Activated naive CD4-positive, alpha-beta T cell treated with anti-CD3 and anti-CD28 coated beads for 36 hours (primary cell): ENCODE measurements around the gene TEX264. TPM values are rescaled to one million over a fixed set of nuclear protein-coding genes. Genes with fewer than 3 reads are reported as not detected.
A peak's percentile ranks its signal among the peaks of the same experiment; 100 is the strongest.

Experiments
- CTCF ChIA-PET: fragments of 350-600 bp; sonication (Branson Sonifier 250); formaldehyde crosslinking; loops from one replicate; lab custom pipeline; 2021; ENCODE audit warnings: antibody characterized with exemption; lab: Charles Lee
- DNase-seq: peaks from one replicate; pipeline ENCODE4 v3.0.0-alpha.2; 2020
- H3K27ac Mint-ChIP-seq: one replicate; pipeline ENCODE4 v1.8.0; 2021; ENCODE audit warnings: mild to moderate bottlenecking, mixed read lengths
- H3K27me3 Mint-ChIP-seq: one replicate; pipeline ENCODE4 v1.8.0; 2021; ENCODE audit warnings: low read depth, mixed read lengths
- H3K36me3 Mint-ChIP-seq: one replicate; pipeline ENCODE4 v1.8.0; 2021; ENCODE audit warnings: low read depth, mixed read lengths
- H3K4me1 Mint-ChIP-seq: one replicate; pipeline ENCODE4 v1.8.0; 2021; ENCODE audit warnings: low read depth, mixed read lengths
- H3K4me3 Mint-ChIP-seq: one replicate; pipeline ENCODE4 v1.8.0; 2021; ENCODE audit warnings: mild to moderate bottlenecking, moderate library complexity, mixed read lengths
- H3K9me3 Mint-ChIP-seq: one replicate; pipeline ENCODE4 v1.8.0; 2021; ENCODE audit warnings: mixed read lengths
- intact Hi-C: fragments of 100-400 bp; cut with micrococcal nuclease; formaldehyde crosslinking; loops from one replicate; pipeline ENCODE4 v1.15.1; 2023
- total RNA-seq, 2 experiments: library from RNA; stranded (reverse); gene quantifications; one replicate each; pipeline ENCODE4 v1.2.3, GENCODE V29; 2021

The TEX264 gene
- total RNA-seq, 2 experiments from 2014 or later = 23.7 to 26.6 TPM

- Mint-ChIP-seq H3K36me3 (peaks cover 33% of the 10 kb centered on the region), H3K4me1 (peaks cover 79% of the 10 kb centered on the region), H3K27ac (peak overlapping the region; percentile 90), H3K9me3 (no peaks in the 10 kb centered on the region), H3K4me3 (peak overlapping the region; percentile 37), H3K27me3 (no peaks in the 10 kb centered on the region)
- intact Hi-C loops = loop anchor here (1.0 kb wide), 5 partner anchors 11 to 186 kb away; partner anchors contain the start of genes DCAF1, RAD54L2 and TEX264
- CTCF ChIA-PET = interaction anchor here (0.5 to 7.9 kb wide), 4 partner anchors 11 to 653 kb away, joined by 3 to 136 read pairs (median 6); partner anchors contain the start of gene DCAF1
- no peak for DNase-seq
Observed at GRCh38 chr3:51686056-51686455, 15.0 kb downstream of the TEX264 start.

- peak overlapping the region; percentile 90 for H3K27ac Mint-ChIP-seq
- H3K36me3 Mint-ChIP-seq = peaks cover 32% of the 10 kb centered on the region
- H3K9me3 Mint-ChIP-seq = no peaks in the 10 kb centered on the region
- H3K4me1 Mint-ChIP-seq = peaks cover 73% of the 10 kb centered on the region
- CTCF ChIA-PET = interaction anchor here (0.5 to 7.9 kb wide), 6 partner anchors 11 to 652 kb away, joined by 3 to 136 read pairs (median 4); partner anchors contain the start of gene DCAF1
- H3K27me3 Mint-ChIP-seq = no peaks in the 10 kb centered on the region
- peak overlapping the region; percentile 37 for H3K4me3 Mint-ChIP-seq
- intact Hi-C loops = loop anchor here (1.0 kb wide), 5 partner anchors 11 to 186 kb away; partner anchors contain the start of genes DCAF1, RAD54L2 and TEX264
- peak; percentile 95 for DNase-seq
Observed at GRCh38 chr3:51686512-51687215, 15.6 kb downstream of the TEX264 start.

DNA sequence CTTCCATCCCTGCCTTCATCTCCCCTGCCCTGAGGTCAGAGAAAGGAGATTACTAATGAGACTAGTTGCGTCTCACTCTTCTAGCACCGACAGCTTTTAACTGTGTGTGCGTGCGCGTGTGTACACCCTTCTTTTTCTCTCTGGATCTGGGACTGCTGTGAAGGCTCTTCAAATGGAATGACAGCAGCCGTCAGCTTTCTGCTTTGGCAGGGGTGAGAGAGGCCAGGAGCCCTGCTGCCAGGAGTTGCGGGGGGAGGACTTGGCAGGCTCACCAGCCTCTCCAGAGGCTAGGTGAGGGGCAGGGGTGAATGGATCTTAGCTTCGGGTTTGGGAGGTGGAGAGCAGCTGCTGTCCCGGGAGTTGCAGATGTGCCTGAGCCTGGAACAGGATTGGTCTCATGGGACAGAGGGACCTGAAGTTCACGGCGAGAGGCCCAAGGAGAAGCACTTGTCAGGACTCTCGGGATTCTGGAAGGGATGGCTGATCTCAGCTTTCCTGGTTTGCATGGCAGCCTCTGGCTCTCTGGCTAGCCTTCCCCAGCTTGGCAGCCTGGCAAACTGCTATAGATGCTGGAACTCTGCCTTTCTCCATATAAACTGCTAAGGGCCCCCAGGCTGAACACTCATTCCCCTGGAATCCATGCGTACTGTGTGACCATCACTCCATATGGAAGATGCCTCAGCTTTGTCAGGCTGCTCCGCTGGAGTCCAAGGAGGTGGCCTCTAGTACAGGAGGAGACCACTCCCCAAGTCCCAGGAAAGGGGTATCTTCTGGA lies 16.6 kb downstream of the TEX264 start:
- Mint-ChIP-seq H3K27me3 (no peaks in the 10 kb centered on the region), H3K4me1 (peaks cover 64% of the 10 kb centered on the region), H3K36me3 (peaks cover 28% of the 10 kb centered on the region), H3K27ac (peak overlapping the region; percentile 90), H3K4me3 (no peak overlapping the region), H3K9me3 (no peaks in the 10 kb centered on the region)
- CTCF ChIA-PET = interaction anchor here (1.4 to 2.1 kb wide), 2 partner anchors 17 to 31 kb away, joined by 5 to 8 read pairs; no protein-coding TSS in a partner anchor
- intact Hi-C loops = no loop called here
- no peak for DNase-seq

DNA sequence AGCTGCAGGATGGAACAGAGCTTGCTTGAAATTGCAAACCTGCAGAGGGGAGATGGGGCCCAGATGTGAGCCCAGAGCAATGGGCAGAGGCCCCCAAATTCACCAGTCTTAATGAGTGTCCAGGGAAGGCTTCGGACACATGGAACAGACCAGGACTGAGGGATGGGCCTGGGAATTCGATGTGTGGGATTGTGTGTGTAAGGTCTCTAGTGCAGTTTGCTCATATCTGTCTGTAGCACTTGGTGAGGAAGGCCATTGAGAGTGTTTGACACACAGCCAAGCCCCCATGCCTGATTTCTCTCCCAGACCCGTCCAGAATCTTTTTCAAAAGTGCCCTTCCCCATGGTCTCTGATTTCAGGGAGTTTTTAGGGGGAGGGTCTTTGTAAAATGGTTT lies 17.2 kb downstream of the TEX264 start:
- Mint-ChIP-seq H3K4me3 (no peak overlapping the region), H3K9me3 (no peaks in the 10 kb centered on the region), H3K27me3 (no peaks in the 10 kb centered on the region), H3K36me3 (peaks cover 26% of the 10 kb centered on the region), H3K4me1 (peaks cover 58% of the 10 kb centered on the region), H3K27ac (peak overlapping the region; percentile 19)
- CTCF ChIA-PET = interaction anchor here (1.4 to 2.1 kb wide), 2 partner anchors 18 to 31 kb away, joined by 5 to 8 read pairs; no protein-coding TSS in a partner anchor
- intact Hi-C loops = no loop called here
- DNase-seq = no peak

GRCh38 chr3:51691021-51691420 lies 20.0 kb downstream of the TEX264 start:
- no peak overlapping the region for H3K27ac Mint-ChIP-seq
- no peaks in the 10 kb centered on the region for H3K27me3 Mint-ChIP-seq
- intact Hi-C loops = no loop called here
- CTCF ChIA-PET = interaction anchor here (0.6 to 1.2 kb wide), 2 partner anchors 9 to 145 kb away, joined by 3 read pairs; no protein-coding TSS in a partner anchor
- DNase-seq = no peak
- H3K4me1 Mint-ChIP-seq = peaks cover 34% of the 10 kb centered on the region
- no peaks in the 10 kb centered on the region for H3K9me3 Mint-ChIP-seq
- peaks cover 17% of the 10 kb centered on the region for H3K36me3 Mint-ChIP-seq
- no peak overlapping the region for H3K4me3 Mint-ChIP-seq

DNA sequence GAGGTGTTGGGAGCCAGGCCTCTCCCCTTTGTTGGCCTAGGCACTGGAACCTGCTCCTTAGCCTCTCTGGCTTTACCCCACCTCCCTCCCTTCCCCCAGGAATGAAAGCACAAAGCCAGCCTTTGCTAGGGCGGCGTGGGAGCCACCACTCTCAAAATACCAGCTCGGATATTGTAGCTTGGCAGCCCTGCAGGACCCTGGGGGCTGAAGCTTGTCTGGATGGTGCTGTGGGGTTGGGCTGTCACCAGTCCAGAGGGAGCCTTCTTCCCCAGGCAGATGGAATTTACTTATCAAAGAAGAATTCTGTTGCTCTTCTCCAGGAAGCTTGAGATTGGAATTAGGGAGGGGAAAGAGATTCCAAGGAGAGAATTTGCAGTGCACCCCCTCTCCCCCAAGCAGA lies 20.9 kb downstream of the TEX264 start:
- CTCF ChIA-PET = no interaction called here
- Mint-ChIP-seq H3K27ac (no peak overlapping the region), H3K4me1 (peaks cover 25% of the 10 kb centered on the region), H3K27me3 (no peaks in the 10 kb centered on the region), H3K9me3 (no peaks in the 10 kb centered on the region), H3K36me3 (peaks cover 10% of the 10 kb centered on the region), H3K4me3 (no peak overlapping the region)
- no peak for DNase-seq
- intact Hi-C loops = no loop called here

DNA sequence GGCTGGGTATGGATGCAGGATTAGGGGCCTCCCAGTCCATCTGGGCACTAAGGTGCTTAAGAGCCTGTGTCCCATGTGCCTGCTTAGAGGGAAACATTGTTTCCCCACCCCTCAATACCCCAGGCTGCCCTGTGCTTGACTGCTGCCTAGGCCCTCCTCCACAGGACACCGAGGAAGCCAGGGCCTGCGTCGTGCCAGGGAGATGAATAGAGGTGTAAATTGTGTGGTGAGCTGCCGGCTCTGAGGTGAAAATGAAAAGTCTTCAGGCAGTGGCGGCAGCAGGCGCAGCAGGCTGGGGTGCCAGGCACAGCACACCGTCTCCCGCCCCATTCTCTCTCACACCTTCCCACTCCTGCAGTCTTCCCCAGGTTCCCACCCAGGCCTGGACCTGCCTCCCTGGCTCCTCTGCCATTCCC lies 21.9 kb downstream of the TEX264 start:
- H3K4me3 Mint-ChIP-seq = no peak overlapping the region
- H3K4me1 Mint-ChIP-seq = peaks cover 14% of the 10 kb centered on the region
- H3K9me3 Mint-ChIP-seq = no peaks in the 10 kb centered on the region
- no peak for DNase-seq
- H3K36me3 Mint-ChIP-seq = peaks cover 3% of the 10 kb centered on the region
- intact Hi-C loops = no loop called here
- H3K27ac Mint-ChIP-seq = no peak overlapping the region
- H3K27me3 Mint-ChIP-seq = no peaks in the 10 kb centered on the region
- CTCF ChIA-PET = interaction anchor here (0.9 kb wide), 1 partner anchor 23 kb away, joined by 3 read pairs; no protein-coding TSS in a partner anchor

DNA sequence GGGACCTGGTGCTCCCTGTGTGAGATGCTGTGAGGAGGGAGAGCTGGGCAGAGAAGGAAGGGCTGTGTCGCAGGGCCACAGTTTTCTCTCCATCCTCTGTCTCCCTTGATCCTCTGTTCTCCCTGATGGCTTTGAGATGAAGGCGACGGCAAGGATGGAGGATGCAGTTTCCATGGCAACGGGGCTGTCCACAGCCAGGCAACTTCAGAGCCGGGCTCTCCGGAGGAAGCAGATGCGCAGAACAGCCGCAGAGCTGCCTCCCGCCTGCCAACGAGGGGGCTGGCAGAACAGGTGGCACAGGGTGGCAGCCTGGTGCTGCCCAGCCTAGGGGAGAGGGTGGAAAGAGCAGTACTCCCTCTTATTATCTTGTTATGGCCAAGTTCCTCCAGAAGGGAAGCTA lies 25.9 kb downstream of the TEX264 start:
- Mint-ChIP-seq H3K9me3 (no peaks in the 10 kb centered on the region), H3K27ac (no peak overlapping the region), H3K4me1 (peaks cover 10% of the 10 kb centered on the region), H3K4me3 (no peak overlapping the region), H3K27me3 (no peaks in the 10 kb centered on the region), H3K36me3 (peaks cover 7% of the 10 kb centered on the region)
- no peak for DNase-seq
- intact Hi-C loops = no loop called here
- CTCF ChIA-PET = interaction anchor here (0.6 to 1.6 kb wide), 3 partner anchors 15 to 22 kb away, joined by 3 to 4 read pairs (median 3); no protein-coding TSS in a partner anchor

DNA sequence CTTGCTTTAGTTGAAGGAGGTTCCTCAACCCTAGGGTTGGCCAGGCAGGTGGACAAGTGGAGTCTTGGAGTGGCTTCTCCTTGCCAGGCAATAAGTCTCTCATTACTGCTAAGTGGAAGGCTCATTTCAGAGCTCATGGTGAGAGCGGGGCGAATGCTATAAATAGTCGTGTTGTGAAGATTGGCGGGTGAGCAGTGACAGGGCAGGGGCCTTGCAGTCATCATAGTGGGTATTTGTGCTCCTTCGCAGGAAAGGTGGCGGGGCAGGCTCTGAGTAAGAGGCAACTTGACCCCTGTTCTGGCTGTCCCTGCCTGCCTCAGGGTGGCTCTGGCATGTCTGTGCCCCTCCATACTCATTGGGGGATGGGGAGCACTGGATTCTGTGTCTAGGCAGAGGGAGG lies 27.2 kb downstream of the TEX264 start:
- Mint-ChIP-seq H3K36me3 (peaks cover 7% of the 10 kb centered on the region), H3K27me3 (no peaks in the 10 kb centered on the region), H3K4me1 (peaks cover 10% of the 10 kb centered on the region), H3K27ac (no peak overlapping the region), H3K4me3 (no peak overlapping the region), H3K9me3 (no peaks in the 10 kb centered on the region)
- DNase-seq = no peak
- CTCF ChIA-PET = interaction anchor here (1.6 kb wide), 1 partner anchor 21 kb away, joined by 3 read pairs; no protein-coding TSS in a partner anchor
- intact Hi-C loops = no loop called here

GRCh38 chr3:51700403-51700802 lies 29.4 kb downstream of the TEX264 start:
- Mint-ChIP-seq H3K4me1 (peaks cover 8% of the 10 kb centered on the region), H3K27me3 (no peaks in the 10 kb centered on the region), H3K4me3 (no peak overlapping the region), H3K9me3 (no peaks in the 10 kb centered on the region), H3K27ac (no peak overlapping the region), H3K36me3 (peaks cover 7% of the 10 kb centered on the region)
- CTCF ChIA-PET = no interaction called here
- DNase-seq = no peak
- intact Hi-C loops = no loop called here

DNA sequence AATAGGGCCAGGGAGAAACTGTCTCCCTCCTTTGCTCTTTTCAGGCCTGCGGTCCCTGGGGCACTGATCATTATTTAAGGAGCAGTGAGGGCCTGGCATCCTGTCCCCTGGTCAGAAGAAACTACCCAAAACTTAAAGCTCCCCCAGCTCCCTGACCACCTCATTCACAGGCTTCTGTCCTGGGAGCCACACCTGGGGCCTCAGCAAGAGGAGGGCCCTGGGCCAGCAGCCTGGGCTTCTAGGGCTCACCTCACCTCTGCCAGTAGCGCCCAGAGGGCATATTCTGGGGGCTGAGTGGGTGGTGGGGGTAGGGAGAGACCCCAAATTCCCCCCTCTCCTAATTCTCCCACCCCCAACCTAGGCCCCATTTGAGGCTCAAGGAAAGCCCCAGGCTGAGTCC lies 31.1 kb downstream of the TEX264 start:
- no peaks in the 10 kb centered on the region for H3K27me3 Mint-ChIP-seq
- H3K4me1 Mint-ChIP-seq = peaks cover 14% of the 10 kb centered on the region
- DNase-seq = no peak
- CTCF ChIA-PET = interaction anchor here (0.7 kb wide), 1 partner anchor 103 kb away, joined by 3 read pairs; no protein-coding TSS in a partner anchor
- H3K4me3 Mint-ChIP-seq = no peak overlapping the region
- H3K9me3 Mint-ChIP-seq = no peaks in the 10 kb centered on the region
- H3K36me3 Mint-ChIP-seq = peaks cover 7% of the 10 kb centered on the region
- H3K27ac Mint-ChIP-seq = no peak overlapping the region
- intact Hi-C loops = no loop called here
